ENCODE results near the gene CDH8. TPM values are rescaled to one million over a fixed set of nuclear protein-coding genes. Genes with fewer than 3 reads are reported as not detected.

CDH8 gene
- total and polyA plus RNA-seq, 2 donors (not counting 1 experiment from before 2014, with no cell fraction given): not detected

GRCh38 chr16:61836804-61837393, 199.3 kb downstream of the CDH8 start:
- TF ChIP-seq CTCF (conservative IDR thresholded peaks at IDR 0.05 in 1 of 2, IDR thresholded peaks at IDR 0.05 in 1 of 2; ENCODE audit: low read depth in 1 of 2, low read length in 2 of 2): no peak
- TF ChIP-seq EZH2 (IDR thresholded peaks at IDR 0.05; ENCODE audit: low read length, missing control alignments): no peak
- no peak overlapping the region for H3K9ac ChIP-seq (ENCODE audit: insufficient read depth, low read length)
- no peaks in the 10 kb centered on the region for H3K9me3 ChIP-seq (ENCODE audit: control insufficient read depth, insufficient read depth, low read depth, low read length)
- H3K27ac ChIP-seq (ENCODE audit: insufficient read depth, low read length): no peak overlapping the region
- no peak overlapping the region for H3K4me3 ChIP-seq (replicated peaks in 1 of 4; ENCODE audit: control extremely low read depth in 1 of 4, insufficient read depth in 1 of 4, low read depth in 3 of 4, low read length in 4 of 4)
- no peak overlapping the region for H3K4me2 ChIP-seq (ENCODE audit: extremely low read depth, insufficient read depth, low read length)
- no peaks in the 10 kb centered on the region for H4K20me1 ChIP-seq (ENCODE audit: control insufficient read depth, extremely low read depth, insufficient read depth, low read length)
- H3K27me3 ChIP-seq (ENCODE audit: control insufficient read depth, insufficient read depth, low read length): no peaks in the 10 kb centered on the region
- H2AFZ ChIP-seq (ENCODE audit: low read length): no peak overlapping the region
- peak in 1 of 2 donors; percentile 34 for DNase-seq (ENCODE audit: low read depth in 2 of 2)
- H3K4me1 ChIP-seq (ENCODE audit: control insufficient read depth, extremely low read depth, insufficient read depth, low read length): no peaks in the 10 kb centered on the region
- no peaks in the 10 kb centered on the region for H3K36me3 ChIP-seq (ENCODE audit: control insufficient read depth, insufficient read depth, low read length)
- H3K79me2 ChIP-seq (ENCODE audit: control insufficient read depth, insufficient read depth, low read length): no peaks in the 10 kb centered on the region

GRCh38 chr16:61834082-61834481, 202.2 kb downstream of the CDH8 start:
- TF ChIP-seq CTCF (conservative IDR thresholded peaks at IDR 0.05 in 1 of 2, IDR thresholded peaks at IDR 0.05 in 1 of 2; ENCODE audit: low read depth in 1 of 2, low read length in 2 of 2) (no peak), EZH2 (IDR thresholded peaks at IDR 0.05; ENCODE audit: low read length, missing control alignments) (no peak)
- no peak overlapping the region for H3K4me3 ChIP-seq (replicated peaks in 1 of 4; ENCODE audit: control extremely low read depth in 1 of 4, insufficient read depth in 1 of 4, low read depth in 3 of 4, low read length in 4 of 4)
- H3K27me3 ChIP-seq (ENCODE audit: control insufficient read depth, insufficient read depth, low read length): no peaks in the 10 kb centered on the region
- DNase-seq (ENCODE audit: low read depth in 2 of 2): no peak
- no peak overlapping the region for H2AFZ ChIP-seq (ENCODE audit: low read length)
- H3K79me2 ChIP-seq (ENCODE audit: control insufficient read depth, insufficient read depth, low read length): no peaks in the 10 kb centered on the region
- H4K20me1 ChIP-seq (ENCODE audit: control insufficient read depth, extremely low read depth, insufficient read depth, low read length): no peaks in the 10 kb centered on the region
- H3K4me1 ChIP-seq (ENCODE audit: control insufficient read depth, extremely low read depth, insufficient read depth, low read length): no peaks in the 10 kb centered on the region
- no peaks in the 10 kb centered on the region for H3K9me3 ChIP-seq (ENCODE audit: control insufficient read depth, insufficient read depth, low read depth, low read length)
- H3K36me3 ChIP-seq (ENCODE audit: control insufficient read depth, insufficient read depth, low read length): no peaks in the 10 kb centered on the region
- no peak overlapping the region for H3K27ac ChIP-seq (ENCODE audit: insufficient read depth, low read length)
- H3K9ac ChIP-seq (ENCODE audit: insufficient read depth, low read length): no peak overlapping the region
- H3K4me2 ChIP-seq (ENCODE audit: extremely low read depth, insufficient read depth, low read length): no peak overlapping the region

- H3K36me3 ChIP-seq (ENCODE audit: control insufficient read depth, insufficient read depth, low read length): no peaks in the 10 kb centered on the region
- no peak overlapping the region for H3K9ac ChIP-seq (ENCODE audit: insufficient read depth, low read length)
- H3K4me2 ChIP-seq (ENCODE audit: extremely low read depth, insufficient read depth, low read length): no peak overlapping the region
- no peaks in the 10 kb centered on the region for H4K20me1 ChIP-seq (ENCODE audit: control insufficient read depth, extremely low read depth, insufficient read depth, low read length)
- H2AFZ ChIP-seq (ENCODE audit: low read length): no peak overlapping the region
- H3K4me1 ChIP-seq (ENCODE audit: control insufficient read depth, extremely low read depth, insufficient read depth, low read length): no peaks in the 10 kb centered on the region
- no peak overlapping the region for H3K4me3 ChIP-seq (replicated peaks in 1 of 4; ENCODE audit: control extremely low read depth in 1 of 4, insufficient read depth in 1 of 4, low read depth in 3 of 4, low read length in 4 of 4)
- no peaks in the 10 kb centered on the region for H3K79me2 ChIP-seq (ENCODE audit: control insufficient read depth, insufficient read depth, low read length)
- no peaks in the 10 kb centered on the region for H3K27me3 ChIP-seq (ENCODE audit: control insufficient read depth, insufficient read depth, low read length)
- peak in 1 of 2 donors; percentile 35 for DNase-seq (ENCODE audit: low read depth in 2 of 2)
- H3K9me3 ChIP-seq (ENCODE audit: control insufficient read depth, insufficient read depth, low read depth, low read length): no peaks in the 10 kb centered on the region
- no peak overlapping the region for H3K27ac ChIP-seq (ENCODE audit: insufficient read depth, low read length)
- TF ChIP-seq EZH2 (IDR thresholded peaks at IDR 0.05; ENCODE audit: low read length, missing control alignments) (no peak), CTCF (conservative IDR thresholded peaks at IDR 0.05 in 1 of 2, IDR thresholded peaks at IDR 0.05 in 1 of 2; ENCODE audit: low read depth in 1 of 2, low read length in 2 of 2) (no peak)
Observed at GRCh38 chr16:61831351-61831917, 204.8 kb downstream of the CDH8 start.
